Omental fat pad (tissue), 4 donors: ENCODE data around the gene ZDHHC7. TPM values are rescaled to one million over a fixed set of nuclear protein-coding genes. Genes with fewer than 3 reads are reported as not detected.
A peak's percentile ranks its signal among the peaks of the same experiment; 100 is the strongest.

ENCODE experiments used
- ATAC-seq: fragments of 150-250 bp; one replicate; pipeline ENCODE4 v1.9.1; 2016; ENCODE audit warnings: mild to moderate bottlenecking, moderate library complexity; ENCODE audit not compliant: low FRiP score
- DNase-seq: peaks from one replicate; pipeline ENCODE4 v3.0.0-alpha.2; 2019; ENCODE audit warnings: low spot score
- CTCF ChIP-seq, 3 donors: fragments of 450-650 bp; IDR thresholded peaks; one replicate each; pipeline ENCODE4 v1.5.1; 2016 to 2017; ENCODE audit warnings: antibody characterized with exemption in 3 of 3, mild to moderate bottlenecking in 3 of 3, moderate library complexity in 2 of 3
- total RNA-seq, 4 donors: library from RNA; depleted of rRNA; stranded (reverse); fragments of >200 nt; gene quantifications; one replicate each; pipeline ENCODE4 v1.1.0, GENCODE V29; 2016

The ZDHHC7 gene
- total RNA-seq, 4 donors from 2014 or later, result 41.3 to 72.2 (median 51.3) TPM

- DNase-seq (no peak), ATAC-seq (no peak)
- no peak for TF ChIP-seq CTCF (IDR thresholded peaks at IDR 0.05)
These were observed 48.3 kb downstream of the ZDHHC7 start for GRCh38 chr16:84963066-84963465.

- no peak for DNase-seq
- TF ChIP-seq CTCF (IDR thresholded peaks at IDR 0.05), result no peak
- no peak for ATAC-seq
These were observed 50.4 kb downstream of the ZDHHC7 start for GRCh38 chr16:84960942-84961341.

- no peak for ATAC-seq
- no peak for TF ChIP-seq CTCF (IDR thresholded peaks at IDR 0.05)
- DNase-seq, result no peak
These were observed 51.4 kb downstream of the ZDHHC7 start for GRCh38 chr16:84959784-84960417.

- TF ChIP-seq CTCF (IDR thresholded peaks at IDR 0.05), result no peak
- peak; percentile 34 for ATAC-seq
- no peak for DNase-seq
These were observed 52.2 kb downstream of the ZDHHC7 start for GRCh38 chr16:84959045-84959576.

GRCh38 chr16:84957792-84958191 lies 53.5 kb downstream of the ZDHHC7 start:
- DNase-seq, result no peak
- ATAC-seq, result no peak
- no peak for TF ChIP-seq CTCF (IDR thresholded peaks at IDR 0.05)

GRCh38 chr16:84957192-84957591 lies 54.1 kb downstream of the ZDHHC7 start:
- ATAC-seq (no peak), DNase-seq (no peak)
- no peak for TF ChIP-seq CTCF (IDR thresholded peaks at IDR 0.05)

- no peak for DNase-seq
- ATAC-seq, result no peak
- TF ChIP-seq CTCF (IDR thresholded peaks at IDR 0.05), result no peak
These were observed 55.9 kb downstream of the ZDHHC7 start for GRCh38 chr16:84955427-84955826.
